Liver (tissue), 9 donors: ENCODE measurements around the gene CACNA1A. TPM values are rescaled to one million over a fixed set of nuclear protein-coding genes. Genes with fewer than 3 reads are reported as not detected.

Experiments
- DNase-seq: peaks from one replicate; pipeline ENCODE4 v3.0.0-alpha.2; 2017; ENCODE audit warnings: low spot score
- H3K27ac ChIP-seq, 2 donors: one replicate each; pipeline ENCODE4 v1.7.0; 2013; ENCODE audit warnings: inconsistent platforms in 2 of 2, low read length in 2 of 2, control low read depth in 1 of 2, low read depth in 1 of 2, mild to moderate bottlenecking in 1 of 2
- H3K27me3 ChIP-seq, 4 donors: one replicate each; pipeline versions ENCODE4 v1.6.1 to v1.7.0; 2013; ENCODE audit warnings: low read length in 3 of 4, inconsistent platforms in 1 of 4, mild to moderate bottlenecking in 1 of 4, moderate library complexity in 1 of 4; ENCODE audit not compliant: control insufficient read depth in 4 of 4, insufficient read depth in 4 of 4
- H3K36me3 ChIP-seq, 4 donors: one replicate each; pipeline versions ENCODE4 v1.6.1 to v1.7.0; 2013; ENCODE audit warnings: low read length in 3 of 4, mild to moderate bottlenecking in 3 of 4, low read depth in 1 of 4, moderate library complexity in 1 of 4; ENCODE audit not compliant: control insufficient read depth in 4 of 4, insufficient read depth in 3 of 4
- H3K4me1 ChIP-seq, 4 donors: one replicate each; pipeline versions ENCODE4 v1.6.1 to v1.7.0; 2013; ENCODE audit warnings: low read length in 3 of 4, mild to moderate bottlenecking in 3 of 4, moderate library complexity in 1 of 4; ENCODE audit not compliant: control insufficient read depth in 4 of 4, insufficient read depth in 4 of 4
- H3K4me3 ChIP-seq, 3 donors: one replicate each; pipeline versions ENCODE4 v1.6.1 to v1.7.0; 2013; ENCODE audit warnings: low read length in 3 of 3, control low read depth in 1 of 3, low read depth in 1 of 3, mild to moderate bottlenecking in 1 of 3
- H3K9ac ChIP-seq, 2 donors: one replicate each; pipeline ENCODE4 v1.7.0; 2013; ENCODE audit warnings: low read length in 2 of 2, mild to moderate bottlenecking in 2 of 2, moderate library complexity in 2 of 2, control low read depth in 1 of 2, low read depth in 1 of 2
- H3K9me3 ChIP-seq, 4 donors: one replicate each; pipeline versions ENCODE4 v1.6.1 to v1.7.0; 2013; ENCODE audit warnings: low read length in 3 of 4; ENCODE audit not compliant: control insufficient read depth in 4 of 4
- ATF3 ChIP-seq: IDR thresholded peaks from 2 replicates; pipeline ENCODE4 v1.6.1; 2016; ENCODE audit warnings: antibody characterized with exemption
- CTCF ChIP-seq: fragments of 150-350 bp; IDR thresholded peaks from 2 replicates; pipeline ENCODE4 v1.5.1; 2017; ENCODE audit warnings: improper control_type of control experiment, low read depth, low read length; ENCODE audit not compliant: missing input control
- EGR1 ChIP-seq, 2 donors: IDR thresholded peaks; 2 replicates each; pipeline ENCODE4 v1.6.1; 2016 to 2018; ENCODE audit warnings: antibody characterized with exemption in 2 of 2, low read depth in 2 of 2
- FOXA1 ChIP-seq: IDR thresholded peaks from 2 replicates; pipeline ENCODE4 v1.6.1; 2016; ENCODE audit warnings: antibody characterized with exemption
- FOXA2 ChIP-seq: IDR thresholded peaks from 2 replicates; pipeline ENCODE4 v1.6.1; 2016; ENCODE audit warnings: antibody characterized with exemption
- GABPA ChIP-seq, 2 donors: IDR thresholded peaks in 1 of 2; conservative IDR thresholded peaks in 1 of 2; 2 replicates each; pipeline ENCODE4 v1.6.1; 2016; ENCODE audit warnings: antibody characterized with exemption in 2 of 2, mild to moderate bottlenecking in 1 of 2, moderate library complexity in 1 of 2
- HNF4A ChIP-seq, 2 donors: conservative IDR thresholded peaks; 2 replicates each; pipeline ENCODE4 v1.6.1; 2016; ENCODE audit warnings: antibody characterized with exemption in 2 of 2, mild to moderate bottlenecking in 2 of 2
- HNF4G ChIP-seq: IDR thresholded peaks from 2 replicates; pipeline ENCODE4 v1.6.1; 2016; ENCODE audit warnings: antibody characterized with exemption
- JUND ChIP-seq, 2 donors: IDR thresholded peaks; 2 replicates each; pipeline ENCODE4 v1.6.1; 2016; ENCODE audit warnings: antibody characterized with exemption in 2 of 2
- MAX ChIP-seq: IDR thresholded peaks from 2 replicates; pipeline ENCODE4 v1.6.1; 2016; ENCODE audit warnings: antibody characterized with exemption
- NR2F2 ChIP-seq: IDR thresholded peaks from 2 replicates; pipeline ENCODE4 v1.6.1; 2016; ENCODE audit warnings: antibody characterized with exemption
- RAD21 ChIP-seq, 2 donors: IDR thresholded peaks; 2 replicates each; pipeline ENCODE4 v1.6.1; 2016; ENCODE audit warnings: antibody characterized with exemption in 2 of 2, mild to moderate bottlenecking in 2 of 2
- RXRA ChIP-seq, 2 donors: IDR thresholded peaks; 2 replicates each; pipeline ENCODE4 v1.6.1; 2017 to 2018; ENCODE audit warnings: antibody characterized with exemption in 2 of 2, mild to moderate bottlenecking in 1 of 2
- SP1 ChIP-seq: IDR thresholded peaks from 2 replicates; pipeline ENCODE4 v1.6.1; 2018; ENCODE audit warnings: antibody characterized with exemption, mild to moderate bottlenecking
- TAF1 ChIP-seq: conservative IDR thresholded peaks from 2 replicates; pipeline ENCODE4 v1.6.1; 2016; ENCODE audit warnings: antibody characterized with exemption, mild to moderate bottlenecking
- YY1 ChIP-seq: IDR thresholded peaks from 2 replicates; pipeline ENCODE4 v1.6.1; 2016; ENCODE audit warnings: antibody characterized with exemption, mild to moderate bottlenecking
- ZBTB33 ChIP-seq: IDR thresholded peaks from 2 replicates; pipeline ENCODE4 v1.6.1; 2016; ENCODE audit warnings: antibody characterized with exemption
- WGBS: extraction: QIAGEN DNeasy Blood & Tissue Kit; methylation state at CpG from one replicate; pipeline ENCODE4 v1.1.7; 2013; 5-methylcytosine and 5-hydroxymethylcytosine counted together
- polyA plus RNA-seq, 2 donors: library from polyadenylated mRNA; stranded (reverse) in 1 of 2; unstranded in 1 of 2; fragments of 200-250 nt in 1 of 2; fragments of >200 nt in 1 of 2; fragmentation: Nextera tagmentation in 1 of 2; extraction: Ambion mirVana in 1 of 2; gene quantifications; one replicate each; pipeline versions ENCODE4 v1.2.1 to v1.2.3, GENCODE V29; 2013 to 2015
- total RNA-seq, 2 donors: library from RNA; depleted of rRNA; stranded (reverse); fragments of >200 nt; gene quantifications; one replicate each; pipeline ENCODE4 v1.2.3, GENCODE V29; 2014
- donor health status: healthy.
- donor health status: healthy.
- donor health status: healthy.
- donor health status: healthy.
- donor health status: healthy.

Gene CACNA1A
- total and polyA plus RNA-seq, 4 donors, result 0.09 to 0.17 (median 0.17) TPM; not detected in 1

GRCh38 chr19:13553880-13554400 lies 47.7 kb upstream of the CACNA1A start:
- 87% methylated on average over 2 of the region's 2 CpGs for WGBS
- no peaks in the 10 kb centered on the region for H3K36me3 ChIP-seq
- H3K27me3 ChIP-seq, result peaks cover 0 to 7% (median 0%) of the 10 kb centered on the region in 4 donors
- peaks cover 0 to 3% (median 0%) of the 10 kb centered on the region in 4 donors for H3K9me3 ChIP-seq
- H3K4me1 ChIP-seq, result no peaks in the 10 kb centered on the region
- TF ChIP-seq HNF4G (no peak), CTCF (no peak), ATF3 (no peak), JUND (IDR thresholded peaks at IDR 0.05) (no peak)
- no peak overlapping the region for H3K4me3 ChIP-seq
- no peak overlapping the region for H3K9ac ChIP-seq
- no peak overlapping the region for H3K27ac ChIP-seq
- no peak for DNase-seq

GRCh38 chr19:13548131-13548530 lies 41.9 kb upstream of the CACNA1A start:
- TF ChIP-seq NR2F2 (no peak), HNF4A (conservative IDR thresholded peaks at IDR 0.05) (no peak), YY1 (no peak), MAX (no peak), RAD21 (IDR thresholded peaks at IDR 0.05) (no peak), FOXA1 (no peak), HNF4G (no peak), EGR1 (IDR thresholded peaks at IDR 0.05; ENCODE audit: low read depth in 2 of 2) (no peak), FOXA2 (no peak), SP1 (no peak), GABPA (IDR thresholded peaks at IDR 0.05 in 1 of 2, conservative IDR thresholded peaks at IDR 0.05 in 1 of 2) (no peak), ZBTB33 (no peak), JUND (IDR thresholded peaks at IDR 0.05) (no peak), TAF1 (no peak), RXRA (IDR thresholded peaks at IDR 0.05) (no peak)
- H3K27ac ChIP-seq, result no peak overlapping the region
- H3K9me3 ChIP-seq, result peaks cover 2 to 15% (median 11%) of the 10 kb centered on the region in 4 donors
- no peak overlapping the region for H3K4me3 ChIP-seq
- no peaks in the 10 kb centered on the region for H3K4me1 ChIP-seq
- H3K9ac ChIP-seq, result no peak overlapping the region
- no peak for DNase-seq
- H3K27me3 ChIP-seq, result no peaks in the 10 kb centered on the region
- H3K36me3 ChIP-seq, result no peaks in the 10 kb centered on the region
- WGBS, result 81% methylated on average over 3 of the region's 3 CpGs
